GM19467 (cell line): ENCODE measurements around the gene ADAMTSL2.

ENCODE experiments used
- ATAC-seq: cut with Tn5 transposase; IDR thresholded peaks from one replicate; pipeline ENCODE4 v1.9.1; 2021; ENCODE audit warnings: mild to moderate bottlenecking, moderate library complexity; ENCODE audit not compliant: unreplicated experiment

Gene ADAMTSL2

GRCh38 chr9:133618726-133619125 lies 84.2 kb downstream of the ADAMTSL2 start:
- no peak for ATAC-seq

- ATAC-seq: no peak
Measured at GRCh38 chr9:133619791-133620190, 85.3 kb downstream of the ADAMTSL2 start.

GRCh38 chr9:133621725-133622267 lies 87.3 kb downstream of the ADAMTSL2 start:
- no peak for ATAC-seq

GRCh38 chr9:133622555-133622954 lies 88.1 kb downstream of the ADAMTSL2 start:
- no peak for ATAC-seq
